ENCODE results near the gene CCL24. TPM values are rescaled to one million over a fixed set of nuclear protein-coding genes. Genes with fewer than 3 reads are reported as not detected.
"Not testable (repeated sequence)": the region's sequence is repeated elsewhere in the genome, so short reads cannot be mapped to it uniquely, and the experiment has no call there.

The CCL24 gene
- total RNA-seq, 4 donors from 2014 or later, result not detected

DNA sequence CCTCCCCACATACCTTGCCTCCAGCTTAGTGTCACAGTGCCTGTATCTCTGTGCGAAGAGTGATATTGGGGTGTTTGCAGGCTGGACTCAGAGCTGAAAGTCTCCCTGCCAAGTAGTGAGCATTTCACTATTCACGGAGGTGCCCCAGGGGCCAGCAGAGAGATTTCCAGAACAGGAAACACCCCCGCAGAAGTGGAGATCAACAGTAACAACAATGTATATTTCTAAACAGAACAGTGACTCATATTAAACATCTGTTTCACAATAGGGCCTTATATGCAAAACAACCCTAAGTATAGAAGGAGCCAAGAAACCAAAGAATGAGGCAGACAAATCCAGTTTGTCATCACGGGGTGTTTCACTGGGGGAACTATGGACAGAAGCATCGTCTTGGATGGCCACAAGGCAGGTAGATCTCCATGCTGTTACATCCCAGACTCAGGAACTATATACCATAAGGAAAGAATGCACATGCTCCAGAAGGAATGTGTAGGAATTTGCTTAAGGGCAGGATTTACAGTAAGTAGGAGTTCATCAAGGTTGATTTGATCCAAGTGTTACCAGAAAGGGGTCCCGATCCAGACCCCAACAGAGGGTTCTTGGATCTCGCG lies 29.3 kb upstream of the CCL24 start:
- TF ChIP-seq CTCF (IDR thresholded peaks at IDR 0.05), result no peak
- TF ChIP-seq POLR2A (IDR thresholded peaks at IDR 0.05), result no peak
- no peak for DNase-seq
- Histone ChIP-seq H3K27me3 (no peaks in the 10 kb centered on the region), H3K27ac (no peak overlapping the region), H3K4me1 (no peaks in the 10 kb centered on the region), H3K36me3 (no peaks in the 10 kb centered on the region), H3K9me3 (no peaks in the 10 kb centered on the region), H3K4me3 (no peak overlapping the region)
- intact Hi-C loops (cut with DNase I; ENCODE audit: low total_unique reads), result no loop called here

DNA sequence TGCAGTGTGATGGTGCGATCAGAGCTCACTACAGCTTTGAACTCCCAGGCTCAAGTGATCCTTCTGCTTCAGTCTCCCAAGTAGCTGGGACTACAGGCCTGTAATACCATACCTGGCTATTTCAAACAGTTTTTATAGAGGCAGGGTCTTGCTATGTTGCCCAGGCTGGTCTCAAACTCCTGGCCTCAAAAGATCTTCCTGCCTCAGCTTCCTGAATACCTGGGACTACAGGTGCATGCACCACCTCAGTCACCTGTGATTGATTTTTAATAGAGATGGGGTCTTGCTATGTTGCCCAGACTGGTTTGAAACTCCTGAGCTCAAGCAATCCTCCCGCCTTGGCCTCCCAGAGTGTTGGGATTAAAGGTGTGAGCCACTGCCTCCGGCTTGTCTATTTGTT lies 26.4 kb upstream of the CCL24 start:
- no peaks in the 10 kb centered on the region for H3K4me1 ChIP-seq
- H3K27me3 ChIP-seq, result no peaks in the 10 kb centered on the region
- no peak for DNase-seq
- H3K9me3 ChIP-seq, result no peaks in the 10 kb centered on the region
- intact Hi-C loops (cut with DNase I; ENCODE audit: low total_unique reads), result no loop called here
- no peak overlapping the region for H3K27ac ChIP-seq
- no peaks in the 10 kb centered on the region for H3K36me3 ChIP-seq
- TF ChIP-seq CTCF (IDR thresholded peaks at IDR 0.05) (no peak), POLR2A (IDR thresholded peaks at IDR 0.05) (no peak)
- H3K4me3 ChIP-seq, result no peak overlapping the region

DNA sequence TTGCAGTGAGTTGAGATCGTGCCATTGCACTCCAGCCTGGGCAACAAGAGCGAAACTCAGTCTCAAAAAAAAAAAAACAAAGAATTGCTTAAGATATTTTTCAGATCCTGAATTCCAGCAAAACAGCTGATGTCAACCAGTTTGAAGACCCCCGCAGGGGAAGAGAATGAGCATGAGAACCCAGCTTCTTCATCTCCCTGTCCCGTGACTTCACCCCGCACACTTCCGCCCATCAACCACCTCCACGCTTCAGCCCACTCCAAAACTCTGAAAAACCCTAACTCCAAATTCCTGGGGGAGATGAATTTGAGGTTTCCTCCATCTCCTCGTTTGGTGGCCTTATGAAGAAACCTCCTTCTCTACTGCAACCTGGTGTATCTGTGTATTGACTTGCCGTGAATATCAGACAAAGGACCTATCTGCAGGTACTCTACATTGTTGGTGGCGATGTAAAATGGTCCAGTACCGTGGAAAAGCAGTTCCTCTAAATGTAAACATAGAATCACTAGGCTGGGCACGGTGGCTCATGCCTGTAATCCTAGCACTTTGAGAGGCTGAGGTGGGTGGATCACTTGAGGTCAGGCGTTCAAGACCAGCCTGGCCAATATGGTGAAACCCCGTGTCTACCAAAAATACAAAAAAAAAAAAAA lies 24.8 kb upstream of the CCL24 start:
- H3K27ac ChIP-seq; DNase-seq; intact Hi-C loops (cut with DNase I; ENCODE audit: low total_unique reads); H3K4me1 ChIP-seq; H3K4me3 ChIP-seq; H3K36me3 ChIP-seq; H3K27me3 ChIP-seq; H3K9me3 ChIP-seq: not testable (repeated sequence)

DNA sequence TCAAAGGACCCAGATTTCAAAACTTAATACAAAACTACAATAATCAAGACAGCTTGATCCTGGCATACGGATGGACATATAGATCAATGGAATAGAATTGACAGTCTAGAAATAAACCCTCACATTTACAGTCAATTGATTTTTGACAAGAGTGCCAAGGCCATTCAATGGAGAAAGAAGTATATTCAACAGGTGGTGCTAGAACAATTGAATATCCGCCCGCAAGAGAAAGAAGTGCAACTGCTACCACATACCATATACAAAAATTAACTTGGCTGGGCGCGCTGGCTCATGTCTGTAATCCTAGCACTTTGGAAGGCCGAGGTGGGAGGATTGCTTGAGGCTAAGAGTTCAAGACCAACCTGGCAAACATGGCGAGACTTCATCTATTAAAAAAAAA lies 23.2 kb upstream of the CCL24 start:
- H3K4me1 ChIP-seq, result no peaks in the 10 kb centered on the region
- H3K4me3 ChIP-seq, result no peak overlapping the region
- DNase-seq, result no peak
- no peak for TF ChIP-seq CTCF (IDR thresholded peaks at IDR 0.05)
- no peak for TF ChIP-seq POLR2A (IDR thresholded peaks at IDR 0.05)
- intact Hi-C loops (cut with DNase I; ENCODE audit: low total_unique reads), result no loop called here
- no peaks in the 10 kb centered on the region for H3K9me3 ChIP-seq
- no peak overlapping the region for H3K27ac ChIP-seq
- H3K36me3 ChIP-seq, result no peaks in the 10 kb centered on the region
- H3K27me3 ChIP-seq, result no peaks in the 10 kb centered on the region

DNA sequence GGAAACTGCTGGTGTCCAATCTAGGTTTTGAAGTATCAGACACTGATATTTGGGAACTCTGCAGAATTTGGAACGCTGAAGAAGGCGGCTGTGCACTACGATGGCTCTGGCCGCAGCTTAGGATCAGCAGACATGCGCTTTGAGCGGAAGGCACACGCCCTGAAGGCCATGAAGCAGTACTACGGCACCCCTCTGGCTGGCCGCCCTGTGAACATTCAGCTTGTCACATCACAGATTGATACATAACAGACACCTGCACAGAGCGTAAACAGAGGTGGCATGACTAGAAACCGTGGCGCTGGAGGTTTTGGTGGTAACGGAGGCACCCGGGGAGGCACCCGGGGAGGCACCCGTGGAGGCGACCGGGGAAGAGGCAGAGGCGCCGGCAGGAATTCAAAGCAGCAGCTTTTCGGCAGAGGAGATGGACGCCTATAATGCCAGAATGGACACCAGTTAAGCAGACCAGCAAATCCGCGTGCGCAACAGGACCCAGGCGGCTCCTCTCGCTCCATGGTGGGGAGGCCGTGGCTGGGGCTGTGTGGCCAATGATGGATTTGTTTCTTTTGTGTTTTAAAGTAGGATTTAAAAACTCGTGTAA lies 22.2 kb upstream of the CCL24 start:
- Histone ChIP-seq H3K4me3 (no peak overlapping the region), H3K4me1 (no peaks in the 10 kb centered on the region), H3K9me3 (no peaks in the 10 kb centered on the region), H3K36me3 (no peaks in the 10 kb centered on the region), H3K27me3 (no peaks in the 10 kb centered on the region), H3K27ac (no peak overlapping the region)
- intact Hi-C loops (cut with DNase I; ENCODE audit: low total_unique reads), result no loop called here
- no peak for TF ChIP-seq POLR2A (IDR thresholded peaks at IDR 0.05)
- TF ChIP-seq CTCF (IDR thresholded peaks at IDR 0.05), result no peak
- no peak for DNase-seq

DNA sequence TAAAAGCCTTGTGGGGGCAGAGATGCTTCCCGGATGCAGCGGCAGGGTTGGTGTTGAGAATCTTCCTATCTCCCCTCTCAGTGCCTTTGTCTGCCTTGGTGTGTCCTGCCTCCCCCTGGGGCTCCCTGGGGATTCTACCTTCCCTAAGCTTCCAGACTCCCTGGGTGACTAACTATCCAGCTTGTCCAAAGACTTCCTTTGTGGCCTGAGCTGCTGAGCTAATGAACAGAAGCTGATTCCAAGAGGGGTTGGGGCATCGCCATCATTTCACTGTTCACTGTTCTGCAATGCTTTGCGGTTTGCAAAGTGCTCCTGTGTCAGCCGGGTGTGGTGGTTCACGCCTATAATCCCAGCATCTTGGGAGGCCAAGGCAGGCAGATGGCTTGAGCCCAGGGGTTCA lies 20.1 kb upstream of the CCL24 start:
- intact Hi-C loops (cut with DNase I; ENCODE audit: low total_unique reads); H3K4me1 ChIP-seq; H3K27me3 ChIP-seq; H3K27ac ChIP-seq; H3K4me3 ChIP-seq; H3K9me3 ChIP-seq; H3K36me3 ChIP-seq; DNase-seq: not testable (repeated sequence)

Measured in uterus (tissue), 4 donors.